Kidney (tissue), 14 donors: ENCODE results near the gene PEPD. TPM values are rescaled to one million over a fixed set of nuclear protein-coding genes. Genes with fewer than 3 reads are reported as not detected.

Experiments used
- DNase-seq, 5 donors: peaks; one replicate each; pipeline ENCODE4 v3.0.0-alpha.2; 2013 to 2020
- FAIRE-seq: peaks from 2 replicates; lab custom pipeline; 2012; peaks lifted over from hg19 to GRCh38; lab: Jason Lieb, UNC
- H3K27ac ChIP-seq, 2 donors: one replicate each; pipeline ENCODE4 v1.7.0; 2013; ENCODE audit warnings: low read depth in 2 of 2, low read length in 2 of 2, inconsistent platforms in 1 of 2
- H3K27me3 ChIP-seq: one replicate; pipeline ENCODE4 v1.7.1; 2013; ENCODE audit warnings: low read length, inconsistent platforms; ENCODE audit not compliant: control insufficient read depth, insufficient read depth
- H3K36me3 ChIP-seq, 3 donors: one replicate each; pipeline versions ENCODE4 v1.7.0 to v1.7.1; 2013; ENCODE audit warnings: low read length in 3 of 3, control low read depth in 1 of 3, inconsistent platforms in 1 of 3; ENCODE audit not compliant: insufficient read depth in 3 of 3, control insufficient read depth in 2 of 3
- H3K4me1 ChIP-seq, 3 donors: one replicate each; pipeline versions ENCODE4 v1.7.0 to v1.7.1; 2013; ENCODE audit warnings: low read length in 3 of 3, inconsistent platforms in 1 of 3, low read depth in 1 of 3; ENCODE audit not compliant: control insufficient read depth in 2 of 3, insufficient read depth in 2 of 3
- H3K4me3 ChIP-seq, 3 donors: one replicate each; pipeline versions ENCODE4 v1.7.0 to v1.8.1; 2013; ENCODE audit warnings: low read length in 3 of 3, control low read depth in 1 of 3, inconsistent platforms in 1 of 3
- H3K9ac ChIP-seq, 3 donors: one replicate each; pipeline versions ENCODE4 v1.7.0 to v1.7.1; 2013; ENCODE audit warnings: low read length in 3 of 3, control low read depth in 1 of 3, inconsistent platforms in 1 of 3
- H3K9me3 ChIP-seq, 3 donors: one replicate each; pipeline versions ENCODE4 v1.7.0 to v1.7.1; 2013; ENCODE audit warnings: low read length in 3 of 3, control low read depth in 1 of 3, inconsistent platforms in 1 of 3; ENCODE audit not compliant: control insufficient read depth in 2 of 3, insufficient read depth in 1 of 3
- intact Hi-C: fragments of 100-400 bp; cut with DNase I; formaldehyde crosslinking; loops from one replicate; pipeline ENCODE4 v1.11.1; 2022
- polyA plus RNA-seq: library from polyadenylated mRNA; stranded (reverse); fragments of 350-450 nt; fragmentation: Illumina TruSeq; extraction: RNeasy Lipid Tissue Mini Kit (QIAGEN cat#74804); gene quantifications from one replicate; pipeline ENCODE4 v1.2.3, GENCODE V29; 2014; ENCODE audit warnings: low read depth, low replicate concordance; ENCODE audit not compliant: insufficient read depth
- total RNA-seq: library from RNA; stranded (reverse); fragmentation: NEBNext Ultra II Directional; extraction: Animal tissue kit (Norgen Biotek cat#: 25700); gene quantifications from one replicate; pipeline ENCODE4 v1.2.1, GENCODE V29; 2021
- TF ChIP-seq, protein P1 (sequence below): IDR thresholded peaks from 3 replicates; pipeline ENCODE4 v1.5.1; 2012; ENCODE audit warnings: mild to moderate bottlenecking, moderate library complexity, borderline replicate concordance; ENCODE audit not compliant: insufficient read depth; ENCODE audit errors: extremely low read depth
- donor health status: control.
- donor health status: control.
- donor health status: control.
- donor health status: control.
- donor health status: control.
- donor health status: DM: yes; HTN: yes; CAD: no.
- donor health status: Normal renal cell carcinoma (clear cell type).

Gene PEPD
- total and polyA plus RNA-seq, 2 donors from 2014 or later = 71.4 to 402 TPM

DNA sequence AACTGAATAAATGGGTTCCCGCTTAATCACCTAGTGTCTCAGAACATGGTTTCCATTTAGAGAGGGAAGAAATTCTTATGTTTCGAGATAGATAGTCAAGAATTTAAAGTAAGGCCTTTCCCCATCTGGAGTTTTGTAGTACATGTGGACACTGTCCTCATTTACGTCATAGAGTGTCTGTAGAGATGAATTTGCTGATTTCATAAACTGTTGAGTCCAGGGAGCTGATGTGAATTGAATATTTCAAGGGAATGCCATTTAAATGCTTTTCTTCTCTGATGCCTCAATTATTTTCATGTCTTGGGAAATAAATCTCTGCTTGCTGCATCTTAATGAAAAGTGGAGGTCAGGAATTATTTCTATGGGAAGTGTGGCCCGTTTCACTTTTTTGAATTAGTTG, 138.6 kb downstream of the PEPD start:
- intact Hi-C loops = no loop called here
- DNase-seq (no peak), FAIRE-seq (no peak)
- H3K36me3 ChIP-seq = peaks cover 3 to 6% (median 5%) of the 10 kb centered on the region in 3 donors
- H3K4me3 ChIP-seq = no peak overlapping the region
- peaks cover 0 to 3% (median 2%) of the 10 kb centered on the region in 3 donors for H3K4me1 ChIP-seq
- H3K9me3 ChIP-seq = no peaks in the 10 kb centered on the region
- H3K9ac ChIP-seq = no peak overlapping the region
- no peaks in the 10 kb centered on the region for H3K27me3 ChIP-seq
- H3K27ac ChIP-seq = no peak overlapping the region
- TF ChIP-seq, protein P1, sequence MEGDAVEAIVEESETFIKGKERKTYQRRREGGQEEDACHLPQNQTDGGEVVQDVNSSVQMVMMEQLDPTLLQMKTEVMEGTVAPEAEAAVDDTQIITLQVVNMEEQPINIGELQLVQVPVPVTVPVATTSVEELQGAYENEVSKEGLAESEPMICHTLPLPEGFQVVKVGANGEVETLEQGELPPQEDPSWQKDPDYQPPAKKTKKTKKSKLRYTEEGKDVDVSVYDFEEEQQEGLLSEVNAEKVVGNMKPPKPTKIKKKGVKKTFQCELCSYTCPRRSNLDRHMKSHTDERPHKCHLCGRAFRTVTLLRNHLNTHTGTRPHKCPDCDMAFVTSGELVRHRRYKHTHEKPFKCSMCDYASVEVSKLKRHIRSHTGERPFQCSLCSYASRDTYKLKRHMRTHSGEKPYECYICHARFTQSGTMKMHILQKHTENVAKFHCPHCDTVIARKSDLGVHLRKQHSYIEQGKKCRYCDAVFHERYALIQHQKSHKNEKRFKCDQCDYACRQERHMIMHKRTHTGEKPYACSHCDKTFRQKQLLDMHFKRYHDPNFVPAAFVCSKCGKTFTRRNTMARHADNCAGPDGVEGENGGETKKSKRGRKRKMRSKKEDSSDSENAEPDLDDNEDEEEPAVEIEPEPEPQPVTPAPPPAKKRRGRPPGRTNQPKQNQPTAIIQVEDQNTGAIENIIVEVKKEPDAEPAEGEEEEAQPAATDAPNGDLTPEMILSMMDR = no peak

DNA sequence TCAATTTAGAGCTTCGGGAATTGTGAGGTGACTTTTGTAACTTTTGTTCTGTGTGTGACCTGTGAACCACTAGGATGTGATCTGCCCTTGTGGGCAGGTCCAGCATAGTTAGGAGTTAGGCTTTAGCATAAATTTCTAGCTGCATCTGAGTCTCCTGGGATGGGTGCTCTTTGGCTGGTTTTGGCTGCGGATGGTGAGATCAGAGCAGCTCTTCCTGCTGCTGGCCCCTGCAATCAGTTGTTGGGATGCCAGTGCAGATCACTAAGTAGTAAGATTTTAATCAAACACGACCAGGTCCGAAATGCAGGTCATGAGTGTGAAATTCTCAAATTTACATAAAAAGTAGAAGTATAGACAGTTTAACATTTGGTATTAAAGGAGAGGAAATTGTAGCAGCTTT, 139.6 kb downstream of the PEPD start:
- no peak for FAIRE-seq
- no peak for DNase-seq
- H3K4me1 ChIP-seq = peaks cover 0 to 5% (median 5%) of the 10 kb centered on the region in 3 donors

DNA sequence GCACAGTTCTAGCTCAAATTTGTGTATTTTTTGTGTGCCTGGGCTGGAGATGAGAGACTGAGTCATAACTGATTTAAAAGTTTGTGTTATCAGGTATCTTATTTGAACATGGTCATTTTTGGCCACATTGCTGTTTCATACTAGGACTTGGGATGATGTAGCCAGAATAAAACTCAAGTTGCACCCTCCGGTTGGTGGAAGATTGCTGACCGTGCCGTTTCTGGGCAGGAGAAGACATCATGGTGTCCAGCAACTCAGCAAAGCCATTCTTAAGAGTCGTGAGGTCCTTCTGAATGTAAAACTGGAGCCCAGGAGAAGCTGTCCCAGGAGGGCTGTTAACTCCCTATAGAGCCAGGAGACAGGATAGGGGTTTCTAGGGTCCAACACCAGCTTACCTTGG, 140.5 kb downstream of the PEPD start:
- Histone ChIP-seq H3K36me3 (peaks cover 3 to 6% (median 5%) of the 10 kb centered on the region in 3 donors), H3K4me1 (peaks cover 0 to 13% (median 7%) of the 10 kb centered on the region in 3 donors), H3K9me3 (no peaks in the 10 kb centered on the region), H3K27ac (no peak overlapping the region), H3K27me3 (no peaks in the 10 kb centered on the region), H3K9ac (no peak overlapping the region), H3K4me3 (no peak overlapping the region)
- FAIRE-seq (no peak), DNase-seq (no peak)
- intact Hi-C loops = no loop called here
- TF ChIP-seq, protein P1 = no peak

More for the DNA sequence above, 139.6 kb downstream of the PEPD start:
- no peaks in the 10 kb centered on the region for H3K27me3 ChIP-seq
- TF ChIP-seq, protein P1 = no peak
- no peak overlapping the region for H3K27ac ChIP-seq
- no peak overlapping the region for H3K4me3 ChIP-seq
- peaks cover 3 to 6% (median 5%) of the 10 kb centered on the region in 3 donors for H3K36me3 ChIP-seq
- no peak overlapping the region for H3K9ac ChIP-seq
- H3K9me3 ChIP-seq = no peaks in the 10 kb centered on the region
- intact Hi-C loops = no loop called here
